ENCODE data around the gene CCNG1.

Gene CCNG1

GRCh38 chr5:163478126-163478981, 41.0 kb downstream of the CCNG1 start:
- no peak overlapping the region for H3K27ac Mint-ChIP-seq
- H3K4me3 Mint-ChIP-seq: no peak overlapping the region
- no peaks in the 10 kb centered on the region for H3K9me3 Mint-ChIP-seq
- H3K4me1 Mint-ChIP-seq: no peaks in the 10 kb centered on the region
- TF ChIP-seq, protein P1, sequence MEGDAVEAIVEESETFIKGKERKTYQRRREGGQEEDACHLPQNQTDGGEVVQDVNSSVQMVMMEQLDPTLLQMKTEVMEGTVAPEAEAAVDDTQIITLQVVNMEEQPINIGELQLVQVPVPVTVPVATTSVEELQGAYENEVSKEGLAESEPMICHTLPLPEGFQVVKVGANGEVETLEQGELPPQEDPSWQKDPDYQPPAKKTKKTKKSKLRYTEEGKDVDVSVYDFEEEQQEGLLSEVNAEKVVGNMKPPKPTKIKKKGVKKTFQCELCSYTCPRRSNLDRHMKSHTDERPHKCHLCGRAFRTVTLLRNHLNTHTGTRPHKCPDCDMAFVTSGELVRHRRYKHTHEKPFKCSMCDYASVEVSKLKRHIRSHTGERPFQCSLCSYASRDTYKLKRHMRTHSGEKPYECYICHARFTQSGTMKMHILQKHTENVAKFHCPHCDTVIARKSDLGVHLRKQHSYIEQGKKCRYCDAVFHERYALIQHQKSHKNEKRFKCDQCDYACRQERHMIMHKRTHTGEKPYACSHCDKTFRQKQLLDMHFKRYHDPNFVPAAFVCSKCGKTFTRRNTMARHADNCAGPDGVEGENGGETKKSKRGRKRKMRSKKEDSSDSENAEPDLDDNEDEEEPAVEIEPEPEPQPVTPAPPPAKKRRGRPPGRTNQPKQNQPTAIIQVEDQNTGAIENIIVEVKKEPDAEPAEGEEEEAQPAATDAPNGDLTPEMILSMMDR (IDR thresholded peaks at IDR 0.05): no peak
- H3K36me3 Mint-ChIP-seq (ENCODE audit: low read depth): peaks cover 84% of the 10 kb centered on the region
- DNase-seq: no peak
- no peaks in the 10 kb centered on the region for H3K27me3 Mint-ChIP-seq (ENCODE audit: low read depth, poor library complexity)

GRCh38 chr5:163478982-163479271, 41.5 kb downstream of the CCNG1 start:
- Mint-ChIP-seq H3K4me3 (no peak overlapping the region), H3K4me1 (no peaks in the 10 kb centered on the region), H3K27me3 (ENCODE audit: low read depth, poor library complexity) (no peaks in the 10 kb centered on the region), H3K9me3 (no peaks in the 10 kb centered on the region), H3K27ac (no peak overlapping the region), H3K36me3 (ENCODE audit: low read depth) (peaks cover 86% of the 10 kb centered on the region)
- TF ChIP-seq, protein P1 (IDR thresholded peaks at IDR 0.05): no peak
- DNase-seq: no peak

DNA sequence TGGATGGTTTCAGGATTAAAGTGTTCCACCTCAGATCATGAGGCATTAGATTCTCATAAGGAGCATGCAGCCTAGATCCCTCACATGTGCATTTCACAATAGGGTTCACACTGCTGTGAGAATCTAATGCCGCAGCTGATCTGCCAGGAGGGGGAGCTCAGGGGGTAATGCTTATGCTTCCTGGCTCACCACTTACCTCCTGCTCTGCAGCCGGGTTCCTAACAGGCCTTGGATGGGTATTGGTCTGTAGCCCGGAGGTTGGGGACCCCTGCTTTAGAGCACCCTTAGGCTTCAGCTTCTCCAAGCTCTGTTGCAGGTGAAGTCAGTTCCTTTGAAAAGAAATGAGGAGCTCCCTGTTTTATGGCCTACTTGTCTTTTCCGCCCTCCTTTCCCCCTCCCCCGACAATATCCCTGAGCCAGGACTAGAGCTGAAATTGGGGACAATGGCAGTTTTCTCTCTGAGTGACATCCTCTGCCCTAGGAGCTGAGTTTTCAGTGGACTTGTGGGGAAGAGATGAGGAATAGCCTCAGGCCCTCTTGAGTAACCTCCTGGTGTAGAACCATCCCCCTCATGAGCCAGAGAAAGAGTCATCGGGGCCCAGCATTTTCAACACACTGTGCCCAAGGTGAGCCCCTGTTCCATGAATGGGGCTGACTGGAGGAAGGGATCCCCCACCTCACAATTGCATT, 51.8 kb downstream of the CCNG1 start:
- no peak for DNase-seq
- H3K4me3 Mint-ChIP-seq: peak overlapping the region; percentile 56
- peaks cover 4% of the 10 kb centered on the region for H3K27me3 Mint-ChIP-seq (ENCODE audit: low read depth, poor library complexity)
- H3K4me1 Mint-ChIP-seq: peaks cover 22% of the 10 kb centered on the region
- TF ChIP-seq, protein P1 (IDR thresholded peaks at IDR 0.05): no peak
- H3K27ac Mint-ChIP-seq: peak overlapping the region; percentile 98
- peaks cover 38% of the 10 kb centered on the region for H3K9me3 Mint-ChIP-seq
- peaks cover 86% of the 10 kb centered on the region for H3K36me3 Mint-ChIP-seq (ENCODE audit: low read depth)

GRCh38 chr5:163489745-163490075, 52.3 kb downstream of the CCNG1 start:
- DNase-seq: no peak
- TF ChIP-seq, protein P1 (IDR thresholded peaks at IDR 0.05): no peak
- Mint-ChIP-seq H3K27ac (peak overlapping the region; percentile 98), H3K27me3 (ENCODE audit: low read depth, poor library complexity) (peaks cover 4% of the 10 kb centered on the region), H3K36me3 (ENCODE audit: low read depth) (peaks cover 81% of the 10 kb centered on the region), H3K9me3 (peaks cover 38% of the 10 kb centered on the region), H3K4me1 (peaks cover 22% of the 10 kb centered on the region), H3K4me3 (peak overlapping the region; percentile 56)
